GM12801 (cell line): ENCODE data around the gene RSPH1.

Experiments
- CTCF ChIP-seq: IDR thresholded peaks from one replicate; pipeline ENCODE4 v1.5.1; 2011; ENCODE audit warnings: control low read depth; ENCODE audit not compliant: insufficient read length; ENCODE audit errors: extremely low read depth

Gene RSPH1

GRCh38 chr21:42512346-42513034, 16.5 kb upstream of the RSPH1 start:
- TF ChIP-seq CTCF = no peak

DNA sequence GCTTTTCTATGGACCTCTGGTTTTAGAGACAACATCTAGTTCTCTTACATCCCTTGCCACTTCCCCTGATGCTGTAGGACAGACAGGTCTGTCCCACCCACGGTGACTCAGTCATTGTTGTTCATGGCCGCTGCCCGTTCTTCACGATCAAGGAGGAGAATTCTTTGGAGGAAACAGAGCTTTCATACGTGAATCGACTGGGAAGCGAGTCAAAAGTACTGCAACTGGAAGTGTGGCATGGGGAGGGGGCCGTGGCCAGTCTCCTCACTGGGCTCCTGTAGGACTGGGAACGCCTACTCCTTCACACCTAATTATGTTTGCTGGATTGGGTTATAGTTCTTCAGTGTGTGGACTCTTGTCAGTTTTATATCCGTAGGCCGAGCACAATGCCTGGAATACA, 13.2 kb upstream of the RSPH1 start:
- no peak for TF ChIP-seq CTCF

- no peak for TF ChIP-seq CTCF
Measured at GRCh38 chr21:42508371-42508770, 12.3 kb upstream of the RSPH1 start.

GRCh38 chr21:42507418-42507817, 11.4 kb upstream of the RSPH1 start:
- TF ChIP-seq CTCF = no peak

- TF ChIP-seq CTCF = no peak
Measured at GRCh38 chr21:42505090-42505726, 9.2 kb upstream of the RSPH1 start.

DNA sequence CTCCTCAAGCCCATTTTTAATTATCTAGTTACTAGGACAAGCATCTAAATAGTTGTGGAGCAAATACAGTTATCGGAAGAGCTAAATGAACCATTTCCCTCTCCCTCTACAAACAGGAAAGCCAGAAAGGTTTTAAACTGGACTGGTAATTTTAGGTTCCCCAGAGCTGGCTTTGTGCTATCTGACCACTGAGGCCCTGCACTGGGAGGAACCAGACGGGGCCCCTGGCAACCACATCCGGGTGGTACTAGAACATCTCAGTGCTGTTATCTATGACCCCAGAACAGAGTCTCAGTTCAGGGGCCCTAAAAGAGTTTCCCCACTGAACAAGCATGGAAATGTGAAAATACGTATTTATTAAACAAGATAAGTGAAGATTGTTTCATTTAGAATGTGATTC, 7.7 kb upstream of the RSPH1 start:
- no peak for TF ChIP-seq CTCF

GRCh38 chr21:42500736-42501135, 4.7 kb upstream of the RSPH1 start:
- TF ChIP-seq CTCF = no peak
